ENCODE data around the gene EXOC4.

The EXOC4 gene

GRCh38 chr7:133654547-133654946, 401.7 kb downstream of the EXOC4 start:
- TF ChIP-seq CTCF (IDR thresholded peaks at IDR 0.05; ENCODE audit: low read depth, low read length, missing control alignments), result no peak
- H3K4me3 ChIP-seq (ENCODE audit: low read depth, low read length), result no peak overlapping the region
- no peak for DNase-seq (ENCODE audit: low read depth)

DNA sequence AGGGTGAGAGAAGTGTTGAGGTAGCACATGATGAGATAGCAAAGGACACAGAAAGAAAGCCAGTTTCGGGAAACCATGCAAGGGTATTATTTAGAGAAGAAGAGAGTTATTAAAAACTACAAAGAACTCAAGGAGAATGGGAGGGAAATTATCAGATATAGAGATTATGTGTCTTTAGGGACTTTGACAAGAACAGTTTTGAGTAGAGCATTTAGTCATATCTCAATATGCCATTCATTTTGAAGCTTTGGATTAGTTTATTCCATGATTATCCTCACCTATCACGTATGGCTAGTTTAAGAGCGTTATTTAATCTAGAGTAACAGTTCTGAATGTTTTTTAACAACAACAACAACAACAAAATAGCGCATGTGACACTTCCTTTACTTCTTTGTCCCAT, 409.4 kb downstream of the EXOC4 start:
- TF ChIP-seq CTCF (IDR thresholded peaks at IDR 0.05; ENCODE audit: low read depth, low read length, missing control alignments), result no peak
- no peak for DNase-seq (ENCODE audit: low read depth)
- no peak overlapping the region for H3K4me3 ChIP-seq (ENCODE audit: low read depth, low read length)

DNA sequence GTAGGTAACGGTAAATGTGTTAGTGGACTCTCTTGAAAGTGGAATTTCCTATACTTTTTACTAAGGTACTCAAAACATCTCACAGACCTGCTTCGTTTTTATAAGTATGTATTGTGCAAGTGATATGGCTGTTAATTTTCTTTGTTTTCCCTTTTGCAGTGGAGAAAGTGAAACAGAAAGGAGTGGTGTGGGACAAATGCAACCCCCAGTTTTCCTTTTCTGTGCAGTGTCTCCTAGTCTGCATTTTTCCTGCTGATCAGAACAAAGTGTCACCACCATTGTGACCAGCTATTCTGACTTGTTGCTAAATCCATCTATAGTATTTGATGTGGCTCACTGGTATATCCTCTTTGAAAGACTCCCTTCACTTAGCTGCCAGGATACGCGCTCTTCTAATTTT, 410.0 kb downstream of the EXOC4 start:
- TF ChIP-seq CTCF (IDR thresholded peaks at IDR 0.05; ENCODE audit: low read depth, low read length, missing control alignments), result no peak
- H3K4me3 ChIP-seq (ENCODE audit: low read depth, low read length), result no peak overlapping the region
- DNase-seq (ENCODE audit: low read depth), result no peak

GRCh38 chr7:133664528-133664927, 411.6 kb downstream of the EXOC4 start:
- no peak for DNase-seq (ENCODE audit: low read depth)
- TF ChIP-seq CTCF (IDR thresholded peaks at IDR 0.05; ENCODE audit: low read depth, low read length, missing control alignments), result no peak
- no peak overlapping the region for H3K4me3 ChIP-seq (ENCODE audit: low read depth, low read length)

DNA sequence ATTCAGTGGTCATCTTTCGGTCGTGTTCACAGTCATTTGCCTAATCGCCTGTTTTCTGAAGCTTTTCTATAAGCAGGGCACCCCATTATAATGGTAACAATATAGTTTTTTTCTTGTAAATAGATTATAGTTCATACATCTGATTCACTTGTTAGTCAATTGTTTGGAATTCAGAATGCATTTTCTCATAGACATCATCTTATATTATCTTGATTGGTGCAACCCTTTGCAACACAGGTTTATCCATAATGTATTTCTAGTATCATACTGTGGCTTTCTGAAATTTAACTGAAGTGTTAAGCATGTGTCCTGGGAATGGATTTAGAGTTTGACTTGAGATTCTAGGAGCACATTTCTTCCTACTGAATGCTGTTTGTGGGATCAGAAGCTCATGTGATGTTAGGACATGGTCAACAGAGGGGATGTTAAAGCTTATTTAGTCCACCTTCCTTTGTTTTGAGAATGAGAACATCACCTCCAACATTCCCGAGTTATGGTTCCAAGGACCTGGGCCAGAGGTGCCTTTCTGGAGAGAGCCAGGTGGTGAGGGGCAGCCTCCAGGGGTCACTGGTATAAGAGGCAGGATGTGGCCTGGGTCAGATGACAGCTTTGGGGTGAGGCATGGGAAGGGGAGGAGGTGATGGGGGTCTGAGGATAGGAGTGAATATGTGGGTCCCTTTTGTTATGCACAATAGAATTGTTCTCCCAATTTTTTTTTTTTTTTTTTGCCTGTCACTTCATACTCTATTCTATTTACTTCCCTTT, 415.6 kb downstream of the EXOC4 start:
- no peak overlapping the region for H3K4me3 ChIP-seq (ENCODE audit: low read depth, low read length)
- TF ChIP-seq CTCF (IDR thresholded peaks at IDR 0.05; ENCODE audit: low read depth, low read length, missing control alignments), result no peak
- DNase-seq (ENCODE audit: low read depth), result no peak

DNA sequence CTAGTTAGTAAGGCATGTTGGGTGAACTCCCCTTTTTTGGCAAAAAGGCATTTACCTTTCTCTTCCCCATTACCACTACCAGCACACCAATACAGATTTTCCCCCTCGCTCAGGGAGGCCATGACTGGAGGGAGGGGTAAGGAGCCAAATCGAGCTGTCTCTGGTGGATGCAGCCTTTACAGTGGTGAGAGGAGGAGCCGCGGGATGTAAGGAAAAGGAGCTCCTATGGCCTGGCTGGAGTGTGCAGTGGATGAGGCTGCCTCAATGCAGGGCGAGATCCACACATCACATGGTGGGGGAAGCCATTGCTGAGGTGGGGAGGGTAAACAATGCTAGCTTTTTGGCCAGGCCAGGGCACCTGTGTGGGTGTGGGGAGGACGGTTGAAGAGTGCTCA, 416.2 kb downstream of the EXOC4 start:
- DNase-seq (ENCODE audit: low read depth), result no peak
- no peak overlapping the region for H3K4me3 ChIP-seq (ENCODE audit: low read depth, low read length)
- TF ChIP-seq CTCF (IDR thresholded peaks at IDR 0.05; ENCODE audit: low read depth, low read length, missing control alignments), result no peak

DNA sequence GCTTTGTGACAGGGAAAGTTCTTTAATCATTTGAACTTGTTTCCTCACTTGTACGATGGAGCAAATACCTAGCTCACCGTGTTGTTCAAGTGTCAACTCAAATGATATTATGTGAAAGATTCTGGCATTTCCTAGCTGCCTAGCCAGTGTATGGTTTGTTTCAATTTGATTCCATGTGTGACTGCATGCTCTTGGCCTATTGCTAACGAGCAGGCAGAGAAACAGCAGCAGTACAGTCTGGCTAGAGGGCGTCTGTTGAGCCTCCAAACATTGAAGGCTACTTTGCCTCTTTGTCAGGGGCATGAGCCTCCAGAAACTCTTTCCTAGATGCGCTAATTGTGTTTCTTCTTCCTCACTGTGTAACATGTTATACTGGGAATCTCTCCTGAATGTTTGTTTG, 417.4 kb downstream of the EXOC4 start:
- no peak for TF ChIP-seq CTCF (IDR thresholded peaks at IDR 0.05; ENCODE audit: low read depth, low read length, missing control alignments)
- H3K4me3 ChIP-seq (ENCODE audit: low read depth, low read length), result no peak overlapping the region
- DNase-seq (ENCODE audit: low read depth), result no peak

Data from GM12864 (cell line).